ENCODE results near the gene MEIKIN.
"Not testable (repeated sequence)": the region's sequence is repeated elsewhere in the genome, so short reads cannot be mapped to it uniquely, and the experiment has no call there.

Gene MEIKIN

GRCh38 chr5:131810510-131811249 lies 134.8 kb downstream of the MEIKIN start:
- no peak for DNase-seq (ENCODE audit: low read depth)

- DNase-seq (ENCODE audit: low read depth), result peak; percentile 84
Measured at GRCh38 chr5:131796793-131797693, 148.4 kb downstream of the MEIKIN start, which contains the start of gene FNIP1. TSS of gene FNIP1 (minus strand) at chr5:131797017. CDS start at chr5:131796921, 96 bp downstream.

GRCh38 chr5:131795879-131796792 lies 149.3 kb downstream of the MEIKIN start:
- no peak for DNase-seq (ENCODE audit: low read depth)

GRCh38 chr5:131795228-131795627 lies 150.2 kb downstream of the MEIKIN start:
- no peak for DNase-seq (ENCODE audit: low read depth)

GRCh38 chr5:131794586-131794985 lies 150.9 kb downstream of the MEIKIN start:
- no peak for DNase-seq (ENCODE audit: low read depth)

DNA sequence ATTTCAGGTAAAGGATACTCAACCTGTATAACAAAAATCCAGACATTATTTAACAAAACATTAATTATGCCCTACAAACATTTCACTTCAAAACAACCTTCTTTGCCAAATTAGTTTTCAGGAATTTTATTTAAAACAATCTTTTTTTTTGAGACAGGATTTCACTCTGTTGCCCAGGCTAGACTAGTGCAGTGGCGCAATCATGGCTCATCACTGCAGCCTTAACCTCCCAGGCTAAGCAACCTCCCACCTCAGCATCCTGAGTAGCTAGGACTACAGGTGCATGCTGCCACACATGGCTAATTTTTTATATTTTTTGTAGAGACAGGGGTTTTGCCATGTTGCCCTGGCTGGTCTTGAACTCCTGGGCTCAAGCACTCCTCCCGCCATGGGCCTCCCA lies 152.6 kb downstream of the MEIKIN start:
- no peak for DNase-seq (ENCODE audit: low read depth)

GRCh38 chr5:131791866-131792265 lies 153.6 kb downstream of the MEIKIN start:
- DNase-seq (ENCODE audit: low read depth), result no peak

GRCh38 chr5:131790550-131790949 lies 154.9 kb downstream of the MEIKIN start:
- DNase-seq (ENCODE audit: low read depth), result no peak

DNA sequence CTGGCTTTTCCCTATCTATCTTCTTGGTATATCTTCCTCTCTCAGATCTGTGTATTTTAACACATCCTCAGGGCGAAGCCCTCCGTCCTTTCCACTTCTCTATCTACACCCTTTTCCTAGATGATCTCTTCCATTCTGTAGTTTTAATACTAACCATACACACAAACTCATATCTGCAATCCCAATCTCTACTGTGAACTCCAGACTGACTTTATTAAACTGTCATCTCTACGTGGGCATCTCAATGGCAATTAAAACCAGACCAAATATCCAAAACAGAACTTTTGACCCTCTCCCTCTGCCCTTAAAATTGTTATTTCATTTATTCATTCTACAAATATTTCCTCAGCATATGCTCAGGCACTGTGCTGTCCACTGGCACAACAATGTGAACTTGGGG lies 155.7 kb downstream of the MEIKIN start:
- DNase-seq (ENCODE audit: low read depth), result no peak

DNA sequence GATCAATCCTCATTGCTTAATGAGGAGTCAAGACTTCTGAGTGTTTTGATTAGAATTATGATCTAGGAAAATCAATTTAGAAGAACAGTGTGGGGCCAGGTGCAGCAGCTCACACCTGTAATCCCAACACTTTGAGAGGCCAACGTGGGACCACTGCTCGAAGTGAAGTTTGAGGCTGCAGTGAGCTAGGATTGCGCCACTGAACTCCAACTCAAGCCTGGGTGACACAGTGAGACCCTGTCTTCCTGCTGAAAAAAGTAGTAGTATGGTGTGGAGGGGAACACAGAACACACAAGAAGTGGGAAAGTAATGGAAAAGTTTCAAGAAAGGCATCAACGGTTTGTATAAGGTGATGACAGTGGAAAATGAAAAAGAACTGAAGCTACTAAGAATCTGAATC lies 157.7 kb downstream of the MEIKIN start:
- DNase-seq (ENCODE audit: low read depth), result no peak

GRCh38 chr5:131786900-131787692 lies 158.4 kb downstream of the MEIKIN start:
- no peak for DNase-seq (ENCODE audit: low read depth)

DNA sequence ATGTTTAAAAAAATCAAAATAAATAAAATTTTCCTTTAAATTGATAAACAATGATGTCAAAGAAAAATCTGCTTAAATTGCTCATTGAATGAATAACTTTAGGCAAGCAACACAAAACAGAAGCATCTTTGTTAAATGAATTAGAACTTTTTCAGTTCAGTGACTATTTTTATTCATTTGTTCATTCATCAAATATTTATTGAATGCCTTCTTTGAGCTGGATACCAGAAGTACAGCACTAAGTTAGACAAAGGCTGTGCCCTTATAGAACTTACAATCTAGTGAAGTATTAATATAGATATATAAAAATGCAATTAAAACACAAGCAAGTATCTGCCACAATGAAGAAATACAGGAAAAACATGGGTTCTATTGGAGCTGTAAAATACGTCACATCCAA lies 159.4 kb downstream of the MEIKIN start:
- DNase-seq (ENCODE audit: low read depth), result no peak

- DNase-seq (ENCODE audit: low read depth), result no peak
Measured at GRCh38 chr5:131783874-131784273, 161.6 kb downstream of the MEIKIN start.

GRCh38 chr5:131783357-131783756 lies 162.1 kb downstream of the MEIKIN start:
- no peak for DNase-seq (ENCODE audit: low read depth)

DNA sequence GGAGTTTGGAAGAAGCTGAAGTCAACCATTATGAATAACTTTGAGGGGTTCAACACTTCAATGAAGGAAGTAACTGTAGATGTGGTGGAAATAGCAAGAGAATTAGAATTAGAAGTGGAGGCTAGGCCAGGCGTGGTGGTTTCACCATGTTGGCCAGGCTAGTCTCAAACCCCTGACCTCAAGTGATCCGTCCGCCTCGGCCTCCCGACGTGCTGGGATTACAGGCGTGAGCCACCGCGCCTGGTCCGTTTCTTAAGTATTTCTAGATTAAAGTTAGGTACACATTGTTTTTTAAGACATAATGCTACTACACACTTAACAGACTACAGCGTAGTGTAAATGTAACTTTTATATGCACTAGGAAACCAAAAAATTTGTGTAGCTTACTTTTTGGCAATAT lies 162.7 kb downstream of the MEIKIN start:
- DNase-seq (ENCODE audit: low read depth), result no peak

GRCh38 chr5:131778141-131778540 lies 167.3 kb downstream of the MEIKIN start:
- DNase-seq (ENCODE audit: low read depth), result not testable (repeated sequence)

GRCh38 chr5:131776450-131776849 lies 169.0 kb downstream of the MEIKIN start:
- no peak for DNase-seq (ENCODE audit: low read depth)

DNA sequence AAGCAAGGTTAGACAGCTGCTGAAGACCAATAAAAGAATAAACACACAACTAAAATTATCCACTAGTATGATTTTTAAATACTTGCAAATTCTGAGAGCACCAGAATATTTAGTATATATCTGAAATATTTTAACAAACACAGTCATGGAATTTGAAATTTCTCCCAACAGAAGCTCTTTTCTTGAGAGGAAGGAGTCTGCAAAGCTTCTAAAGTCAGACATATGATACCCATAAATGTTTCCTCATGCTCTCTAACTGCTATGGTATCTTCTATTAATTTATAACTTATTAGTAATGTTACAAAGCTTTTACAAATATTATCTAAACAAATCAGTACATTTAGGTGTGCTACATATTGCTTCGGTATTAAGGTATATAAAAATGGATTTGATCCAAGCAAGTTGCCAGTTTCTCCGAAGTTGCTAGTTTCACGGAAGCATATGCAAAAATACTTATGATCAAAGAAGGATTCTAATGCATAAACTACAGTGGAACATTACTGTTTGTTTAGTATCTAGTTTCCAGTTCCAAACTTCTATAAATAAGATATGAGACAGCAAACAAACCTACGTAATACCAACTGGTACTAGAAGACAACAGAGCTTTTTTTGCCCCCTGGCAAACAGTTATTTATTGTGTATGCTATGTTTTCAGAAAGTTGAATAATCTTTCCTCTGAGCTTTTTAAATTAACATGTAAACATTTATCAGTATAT lies 170.7 kb downstream of the MEIKIN start:
- no peak for DNase-seq (ENCODE audit: low read depth)

GRCh38 chr5:131773805-131774204 lies 171.7 kb downstream of the MEIKIN start:
- no peak for DNase-seq (ENCODE audit: low read depth)

DNA sequence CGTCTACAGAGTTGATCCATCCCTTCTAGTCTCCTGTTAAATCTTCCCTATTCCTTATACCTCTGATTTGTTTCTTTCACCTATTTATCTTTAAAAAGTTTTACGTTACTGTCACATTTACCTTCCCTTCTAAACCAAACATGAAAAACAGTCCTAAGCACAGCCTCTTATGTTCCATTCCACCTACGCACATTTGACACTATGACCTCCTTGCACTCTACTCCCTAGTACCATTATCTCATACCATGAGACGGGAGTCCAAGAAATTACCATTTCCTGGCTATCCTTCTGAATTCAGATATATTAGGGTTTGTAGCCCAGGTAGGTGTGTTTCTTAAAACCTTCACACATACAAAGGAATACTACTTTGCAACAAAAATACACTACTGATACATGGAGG lies 173.8 kb downstream of the MEIKIN start:
- no peak for DNase-seq (ENCODE audit: low read depth)

DNA sequence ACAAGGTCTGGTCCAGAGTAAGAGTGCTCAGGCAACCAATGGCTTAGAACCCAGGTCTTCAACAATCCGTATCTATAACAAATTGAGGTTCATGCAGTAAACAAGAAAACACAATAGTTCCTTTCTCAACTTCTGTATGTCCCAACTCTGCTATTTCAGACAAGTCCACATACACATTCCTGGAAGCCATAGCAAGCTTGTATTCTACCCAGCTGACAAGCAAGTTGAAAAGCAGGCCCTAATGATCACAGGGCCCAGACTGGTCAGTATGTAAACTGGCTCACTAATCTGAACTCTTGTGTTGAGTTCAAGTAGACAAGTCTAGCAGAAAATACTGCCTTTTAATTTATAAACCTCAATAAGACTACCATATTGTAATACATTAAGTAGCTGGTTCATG lies 175.5 kb downstream of the MEIKIN start:
- DNase-seq (ENCODE audit: low read depth), result no peak
